Stimulated activated CD4-positive, alpha-beta T cell treated with anti-CD3 and anti-CD28 coated beads, Interleukin-1b, Interleukin-23, amount 100 ng/mL, for 24 hours (primary cell): ENCODE data around the gene FIG4.
A peak's percentile ranks its signal among the peaks of the same experiment; 100 is the strongest.
"Not testable (repeated sequence)": the region's sequence is repeated elsewhere in the genome, so short reads cannot be mapped to it uniquely, and the experiment has no call there.

Experiments used
- DNase-seq, 4 experiments: peaks; one replicate each; pipeline ENCODE4 v3.0.0-alpha.2; 2020; ENCODE audit warnings: low read depth in 4 of 4, low spot score in 1 of 4

FIG4 gene

GRCh38 chr6:109690737-109691621 is at the start of gene FIG4, which contains the start of gene AK9:
TSS of gene FIG4 (plus strand) at chr6:109691296. CDS start at chr6:109691436, 140 bp downstream.
TSS of gene AK9 (minus strand) at chr6:109691202. CDS start at chr6:109675745, 15,457 bp downstream.
- peak; percentile 73 to 88 (median 80) for DNase-seq

- no peak for DNase-seq
Measured at GRCh38 chr6:109644131-109644530, 47.0 kb upstream of the FIG4 start.

- DNase-seq: no peak
Measured at GRCh38 chr6:109653264-109653663, 37.8 kb upstream of the FIG4 start.

GRCh38 chr6:109655761-109656262 is 35.3 kb upstream of the FIG4 start:
- DNase-seq: no peak

GRCh38 chr6:109660526-109661320 is 30.4 kb upstream of the FIG4 start:
- no peak for DNase-seq

- DNase-seq: no peak
Measured at GRCh38 chr6:109662192-109662591, 28.9 kb upstream of the FIG4 start.

GRCh38 chr6:109669811-109670210 is 21.3 kb upstream of the FIG4 start:
- DNase-seq: no peak

- no peak for DNase-seq
Measured at GRCh38 chr6:109671733-109672132, 19.4 kb upstream of the FIG4 start.

GRCh38 chr6:109672175-109672574 is 18.9 kb upstream of the FIG4 start:
- no peak for DNase-seq

GRCh38 chr6:109672839-109673238 is 18.3 kb upstream of the FIG4 start:
- no peak for DNase-seq

GRCh38 chr6:109676724-109677123 is 14.4 kb upstream of the FIG4 start:
- no peak for DNase-seq

- DNase-seq: no peak
Measured at GRCh38 chr6:109678240-109678639, 12.9 kb upstream of the FIG4 start.

GRCh38 chr6:109678661-109679505 is 12.2 kb upstream of the FIG4 start:
- not testable (repeated sequence) for DNase-seq

- no peak for DNase-seq
Measured at GRCh38 chr6:109686566-109687265, 4.4 kb upstream of the FIG4 start.

- no peak for DNase-seq
Measured at GRCh38 chr6:109687271-109687761, 3.8 kb upstream of the FIG4 start.

GRCh38 chr6:109690373-109690736 is 741 bp upstream of the FIG4 start:
- peak; percentile 33 to 59 (median 44) for DNase-seq

- no peak for DNase-seq
Measured at GRCh38 chr6:109693111-109693510, 2.0 kb downstream of the FIG4 start.

- DNase-seq: no peak
Measured at GRCh38 chr6:109695468-109695867, 4.4 kb downstream of the FIG4 start.

GRCh38 chr6:109696355-109696754 is 5.3 kb downstream of the FIG4 start:
- no peak for DNase-seq

- DNase-seq: no peak
Measured at GRCh38 chr6:109701221-109701620, 10.1 kb downstream of the FIG4 start.
